K562 (cell line): ENCODE results near the gene NEU1. TPM values are rescaled to one million over a fixed set of nuclear protein-coding genes. Genes with fewer than 3 reads are reported as not detected.
A peak's percentile ranks its signal among the peaks of the same experiment; 100 is the strongest.

Experiments used
- ATAC-seq: fragments of 200-7000 bp; cut with Tn5 transposase; 3 replicates; pipeline ENCODE4 v1.9.1; 2020; ENCODE audit warnings: moderate library complexity
- BruUV-seq: library from RNA; stranded (reverse); fragments of 400-500 nt; replicated peaks from 2 replicates; lab custom pipeline; 2021; lab: Mats Ljungman, UMichigan
- CTCF ChIA-PET: fragments of 300-600 bp; formaldehyde crosslinking; extraction: SDS; loops from one replicate; lab custom pipeline; 2021; ENCODE audit warnings: low intra/inter-chr PET ratio; lab: Yijun Ruan, JAX
- POLR2A ChIA-PET: fragments of 300-600, 350-650 bp; sonication (Branson Sonifier 250); formaldehyde crosslinking; extraction: SDS; loops from one replicate; lab custom pipeline; 2021; ENCODE audit warnings: antibody characterized with exemption, inconsistent platforms; lab: Yijun Ruan, JAX
- DNase-seq, 4 experiments: peaks; one replicate each; pipeline versions ENCODE4 v3.0.0 to v3.0.0-alpha.2; 2011 to 2018; ENCODE audit warnings: low spot score in 3 of 4, mixed read lengths in 3 of 4; ENCODE audit errors: extremely low read depth in 1 of 4
- FAIRE-seq: peaks from 2 replicates; lab custom pipeline; 2011; peaks lifted over from hg19 to GRCh38; lab: Jason Lieb, UNC
- H2AFZ ChIP-seq: 2 replicates; pipeline ENCODE4 v1.6.0; 2011; ENCODE audit warnings: low read depth, low read length, control low read depth, inconsistent platforms
- H3K27ac ChIP-seq: fragments of 200-600 bp; 3 replicates; pipeline ENCODE4 v1.8.0; 2011; ENCODE audit warnings: low read depth, mild to moderate bottlenecking, control low read depth, inconsistent platforms, low read length, moderate library complexity, mixed read lengths; ENCODE audit errors: extremely low read depth
- H3K27me3 ChIP-seq, 2 experiments: fragments of 300-600 bp in 1 of 2; 2 replicates in 1 of 2; 3 replicates in 1 of 2; pipeline versions ENCODE4 v1.6.0 to v1.8.0; 2011; ENCODE audit warnings: inconsistent platforms in 2 of 2, low read length in 2 of 2, mild to moderate bottlenecking in 1 of 2, mixed read lengths in 1 of 2, moderate library complexity in 1 of 2; ENCODE audit not compliant: control insufficient read depth in 2 of 2, insufficient read depth in 2 of 2
- H3K36me3 ChIP-seq: fragments of 300-600 bp; 3 replicates; pipeline ENCODE4 v1.8.0; 2011; ENCODE audit warnings: mild to moderate bottlenecking, low read length, inconsistent platforms; ENCODE audit not compliant: control insufficient read depth, insufficient read depth
- H3K4me1 ChIP-seq, 2 experiments: fragments of 200-600 bp in 1 of 2; replicated peaks in 1 of 2; 2 replicates in 1 of 2; 3 replicates in 1 of 2; pipeline versions ENCODE4 v1.5.1 to v1.8.0; 2011; ENCODE audit warnings: inconsistent platforms in 2 of 2, low read length in 2 of 2, mild to moderate bottlenecking in 1 of 2, mixed read lengths in 1 of 2, moderate library complexity in 1 of 2; ENCODE audit not compliant: control insufficient read depth in 2 of 2, insufficient read depth in 2 of 2
- H3K4me2 ChIP-seq: 2 replicates; pipeline ENCODE4 v1.6.1; 2011; ENCODE audit warnings: low read length, control low read depth, inconsistent platforms, mixed read lengths; ENCODE audit not compliant: insufficient read depth
- H3K4me3 ChIP-seq: fragments of 200-600 bp; sonication (generic), shearing (Covaris generic); 2 replicates; pipeline ENCODE4 v1.5.1; 2016; ENCODE audit warnings: control low read depth, inconsistent platforms
- H3K79me2 ChIP-seq: fragments of 200-600 bp; 3 replicates; pipeline ENCODE4 v1.8.0; 2011; ENCODE audit warnings: low read length, inconsistent platforms; ENCODE audit not compliant: control insufficient read depth, insufficient read depth
- H3K9ac ChIP-seq, 2 experiments: 2 replicates each; pipeline versions ENCODE4 v1.6.0 to v1.6.1; 2011; ENCODE audit warnings: low read depth in 2 of 2, low read length in 2 of 2, control low read depth in 1 of 2, inconsistent platforms in 1 of 2, mild to moderate bottlenecking in 1 of 2, mixed read lengths in 1 of 2; ENCODE audit not compliant: insufficient read depth in 1 of 2
- H3K9me1 ChIP-seq: one replicate; pipeline ENCODE4 v1.6.0; 2011; ENCODE audit warnings: inconsistent platforms, mild to moderate bottlenecking, low read length, moderate library complexity; ENCODE audit not compliant: control insufficient read depth, insufficient read depth
- H3K9me3 ChIP-seq: replicated peaks from 2 replicates; pipeline ENCODE4 v1.5.1; 2011; ENCODE audit warnings: low read depth, low read length, inconsistent platforms; ENCODE audit not compliant: control insufficient read depth, insufficient read depth
- H4K20me1 ChIP-seq: replicated peaks from 2 replicates; pipeline ENCODE4 v1.6.1; 2011; ENCODE audit warnings: low read length, inconsistent platforms, mixed read lengths; ENCODE audit not compliant: control insufficient read depth, insufficient read depth
- COPS2 ChIP-seq: fragments of 450-650 bp; conservative IDR thresholded peaks from 2 replicates; pipeline ENCODE4 v1.6.1; 2016; ENCODE audit warnings: mild to moderate bottlenecking, moderate library complexity
- HDAC3 ChIP-seq: fragments of 450-650 bp; IDR thresholded peaks from 2 replicates; pipeline ENCODE4 v1.6.1; 2018; ENCODE audit warnings: borderline replicate concordance, mild to moderate bottlenecking, moderate library complexity; ENCODE audit not compliant: partially characterized antibody
- KLF10 ChIP-seq: fragments of 250-450 bp; sonication (Bioruptor Pico); IDR thresholded peaks from 2 replicates; pipeline ENCODE4 v1.6.1; 2021; ENCODE audit warnings: matching md5 sums
- NR1H2 ChIP-seq: sonication (generic); formaldehyde crosslinking; IDR thresholded peaks from 2 replicates; pipeline ENCODE4 v1.4.0; 2020; ENCODE audit warnings: mild to moderate bottlenecking, missing genetic modification reagents
- ZFP36 ChIP-seq: fragments of 150-350 bp; IDR thresholded peaks from 2 replicates; pipeline ENCODE4 v1.6.1; 2018; ENCODE audit warnings: low read length, low read depth; ENCODE audit not compliant: partially characterized antibody
- ZNF707 ChIP-seq: fragments of 250-450 bp; sonication (Bioruptor Pico); conservative IDR thresholded peaks from 2 replicates; pipeline ENCODE4 v1.8.0; 2022; ENCODE audit warnings: inconsistent platforms, mild to moderate bottlenecking, moderate library complexity
- WGBS: fragments of 100-300 bp; shearing (Covaris generic); methylation state at CpG from one replicate; pipeline ENCODE4 v1.1.6; 2016; ENCODE audit warnings: low coverage, mixed read lengths; ENCODE audit not compliant: insufficient coverage; ENCODE audit errors: missing lambda C conversion rate; 5-methylcytosine and 5-hydroxymethylcytosine counted together
- in situ Hi-C: fragments of 300-500 bp; cut with MboI; formaldehyde crosslinking; loops from 4 replicates; pipeline ENCODE4 v1.15.0; 2018; ENCODE audit warnings: inconsistent platforms, mixed read lengths
- intact Hi-C: fragments of 100-400 bp; cut with micrococcal nuclease; formaldehyde crosslinking; loops from 2 replicates; pipeline ENCODE4 v1.14.2; 2022
- polyA plus RNA-seq, 8 experiments: library from polyadenylated mRNA; depleted of rRNA in 4 of 8; stranded (reverse) in 5 of 8; unstranded in 3 of 8; fragments of >200 nt; fragmentation: Nextera tagmentation in 2 of 8; fragmentation: Illumina TruSeq in 1 of 8; extraction: Ambion mirVana in 2 of 8; extraction: Trizol in 1 of 8; gene quantifications; 2 replicates each; pipeline versions ENCODE4 v1.2.1 to v1.2.3, GENCODE V29; 2011 to 2014; ENCODE audit warnings: inconsistent platforms in 1 of 8, missing spikeins in 1 of 8
- total RNA-seq, 7 experiments: library from RNA; depleted of rRNA in 6 of 7; stranded (reverse); fragments of >200 nt in 6 of 7; fragmentation: Illumina TruSeq in 2 of 7; extraction: Trizol in 2 of 7; gene quantifications; 2 replicates each; pipeline versions ENCODE4 v1.2.1 to v1.2.3, GENCODE V29; 2011 to 2021; ENCODE audit warnings: low replicate concordance in 1 of 7
- TF ChIP-seq, protein P1 (sequence below): fragments of 200-800 bp; sonication (Bioruptor generic); IDR thresholded peaks from 2 replicates; pipeline ENCODE4 v1.6.1; 2016; ENCODE audit warnings: missing genetic modification characterization, missing compliant biosample characterization
- TF ChIP-seq, protein P2 (sequence below): fragments of 450-650 bp; IDR thresholded peaks from 2 replicates; pipeline ENCODE4 v1.6.1; 2018; ENCODE audit warnings: mild to moderate bottlenecking, low read depth; ENCODE audit not compliant: partially characterized antibody
- TF ChIP-seq, protein P3 (sequence below): sonication (generic); formaldehyde crosslinking; IDR thresholded peaks from 2 replicates; pipeline ENCODE4 v1.8.0; 2022; ENCODE audit warnings: mild to moderate bottlenecking, missing genetic modification reagents

Gene NEU1
- total and polyA plus RNA-seq, 9 of the 15 experiments (the other 6 are each of a cell fraction or from before 2014, with no cell fraction given): 14.8 to 67.8 (median 51.0) TPM

DNA sequence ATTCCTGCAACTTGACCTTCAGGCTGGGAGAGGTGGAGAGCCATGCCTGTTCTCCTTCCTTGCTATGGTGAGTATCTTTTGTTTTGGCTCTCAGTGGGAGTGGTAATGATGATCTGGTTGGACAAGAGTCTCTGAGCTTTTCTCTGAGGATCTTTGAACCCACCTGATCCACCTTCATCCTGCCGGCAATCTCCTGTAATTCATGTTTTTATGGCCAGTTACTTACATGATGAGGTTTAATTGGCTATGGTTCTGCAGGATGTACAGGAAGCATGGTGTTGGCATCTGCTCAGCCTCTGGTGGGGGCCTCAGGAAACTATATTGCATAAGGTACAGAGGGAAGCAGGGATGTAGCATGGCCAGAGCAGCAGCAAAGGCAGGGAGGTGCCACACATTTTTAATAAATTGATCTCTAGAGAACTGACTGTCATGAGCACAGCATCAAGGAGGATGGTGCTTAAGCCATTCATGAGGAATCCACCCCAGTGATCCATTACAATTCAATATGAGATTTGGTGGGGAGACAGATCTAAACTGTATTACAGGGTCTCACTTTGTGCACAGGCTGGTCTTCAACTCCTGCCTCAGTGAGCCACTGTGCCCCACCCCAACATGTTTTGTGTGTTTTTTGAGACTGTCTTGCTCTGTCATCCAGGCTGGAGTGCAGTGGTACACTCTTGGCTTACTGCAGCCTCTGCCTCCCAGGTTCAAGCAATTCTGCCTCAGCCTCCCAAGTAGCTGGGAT, 25.1 kb downstream of the NEU1 start:
- in situ Hi-C loops (no loop called here), intact Hi-C loops (no loop called here)
- DNase-seq (peak in 2 of 4 experiments; percentile 13 to 29), ATAC-seq (no peak), FAIRE-seq (no peak)
- peaks cover 63% of the 10 kb centered on the region for H3K79me2 ChIP-seq
- peaks cover 60% of the 10 kb centered on the region for H3K36me3 ChIP-seq
- H3K27ac ChIP-seq: peak overlapping the region; percentile 88
- H3K4me3 ChIP-seq: peak overlapping the region; percentile 85
- no TSS peak for BruUV-seq
- ChIA-PET CTCF (interaction anchor here (0.6 to 1.0 kb wide), 3 partner anchors 11 to 65 kb away, joined by 3 read pairs; no protein-coding TSS in a partner anchor), POLR2A (interaction anchor here (0.7 to 13.1 kb wide), 33 partner anchors 8 to 296 kb away, joined by 3 to 229 read pairs (median 6); partner anchors contain the start of genes ABHD16A, APOM, BAG6 and C6orf47)
- H3K4me1 ChIP-seq: peaks cover 31 to 48% of the 10 kb centered on the region in 2 experiments
- H2AFZ ChIP-seq: no peak overlapping the region
- H3K9ac ChIP-seq: peak overlapping the region; percentile 98 to 100
- H3K4me2 ChIP-seq: peak overlapping the region; percentile 94
- peaks cover 30% of the 10 kb centered on the region for H4K20me1 ChIP-seq
- 0% methylated on average over 1 of the region's 1 CpG for WGBS
- no peaks in the 10 kb centered on the region for H3K9me1 ChIP-seq
- H3K9me3 ChIP-seq: no peaks in the 10 kb centered on the region; the same call in 1 of the 2 replicates
- no peaks in the 10 kb centered on the region for H3K27me3 ChIP-seq
- TF ChIP-seq ZFP36 (no peak), COPS2 (no peak), NR1H2 (CRISPR knock-in tag) (0 out of 2 replicates have a peak, but pooled peaks have one; percentile 20), ZNF707 (CRISPR knock-in tag) (no peak), HDAC3 (no peak), KLF10 (CRISPR knock-in tag) (peak; percentile 80)
- TF ChIP-seq, protein P1, sequence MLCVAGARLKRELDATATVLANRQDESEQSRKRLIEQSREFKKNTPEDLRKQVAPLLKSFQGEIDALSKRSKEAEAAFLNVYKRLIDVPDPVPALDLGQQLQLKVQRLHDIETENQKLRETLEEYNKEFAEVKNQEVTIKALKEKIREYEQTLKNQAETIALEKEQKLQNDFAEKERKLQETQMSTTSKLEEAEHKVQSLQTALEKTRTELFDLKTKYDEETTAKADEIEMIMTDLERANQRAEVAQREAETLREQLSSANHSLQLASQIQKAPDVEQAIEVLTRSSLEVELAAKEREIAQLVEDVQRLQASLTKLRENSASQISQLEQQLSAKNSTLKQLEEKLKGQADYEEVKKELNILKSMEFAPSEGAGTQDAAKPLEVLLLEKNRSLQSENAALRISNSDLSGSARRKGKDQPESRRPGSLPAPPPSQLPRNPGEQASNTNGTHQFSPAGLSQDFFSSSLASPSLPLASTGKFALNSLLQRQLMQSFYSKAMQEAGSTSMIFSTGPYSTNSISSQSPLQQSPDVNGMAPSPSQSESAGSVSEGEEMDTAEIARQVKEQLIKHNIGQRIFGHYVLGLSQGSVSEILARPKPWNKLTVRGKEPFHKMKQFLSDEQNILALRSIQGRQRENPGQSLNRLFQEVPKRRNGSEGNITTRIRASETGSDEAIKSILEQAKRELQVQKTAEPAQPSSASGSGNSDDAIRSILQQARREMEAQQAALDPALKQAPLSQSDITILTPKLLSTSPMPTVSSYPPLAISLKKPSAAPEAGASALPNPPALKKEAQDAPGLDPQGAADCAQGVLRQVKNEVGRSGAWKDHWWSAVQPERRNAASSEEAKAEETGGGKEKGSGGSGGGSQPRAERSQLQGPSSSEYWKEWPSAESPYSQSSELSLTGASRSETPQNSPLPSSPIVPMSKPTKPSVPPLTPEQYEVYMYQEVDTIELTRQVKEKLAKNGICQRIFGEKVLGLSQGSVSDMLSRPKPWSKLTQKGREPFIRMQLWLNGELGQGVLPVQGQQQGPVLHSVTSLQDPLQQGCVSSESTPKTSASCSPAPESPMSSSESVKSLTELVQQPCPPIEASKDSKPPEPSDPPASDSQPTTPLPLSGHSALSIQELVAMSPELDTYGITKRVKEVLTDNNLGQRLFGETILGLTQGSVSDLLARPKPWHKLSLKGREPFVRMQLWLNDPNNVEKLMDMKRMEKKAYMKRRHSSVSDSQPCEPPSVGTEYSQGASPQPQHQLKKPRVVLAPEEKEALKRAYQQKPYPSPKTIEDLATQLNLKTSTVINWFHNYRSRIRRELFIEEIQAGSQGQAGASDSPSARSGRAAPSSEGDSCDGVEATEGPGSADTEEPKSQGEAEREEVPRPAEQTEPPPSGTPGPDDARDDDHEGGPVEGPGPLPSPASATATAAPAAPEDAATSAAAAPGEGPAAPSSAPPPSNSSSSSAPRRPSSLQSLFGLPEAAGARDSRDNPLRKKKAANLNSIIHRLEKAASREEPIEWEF (CRISPR knock-in tag): no peak
- TF ChIP-seq, protein P2, sequence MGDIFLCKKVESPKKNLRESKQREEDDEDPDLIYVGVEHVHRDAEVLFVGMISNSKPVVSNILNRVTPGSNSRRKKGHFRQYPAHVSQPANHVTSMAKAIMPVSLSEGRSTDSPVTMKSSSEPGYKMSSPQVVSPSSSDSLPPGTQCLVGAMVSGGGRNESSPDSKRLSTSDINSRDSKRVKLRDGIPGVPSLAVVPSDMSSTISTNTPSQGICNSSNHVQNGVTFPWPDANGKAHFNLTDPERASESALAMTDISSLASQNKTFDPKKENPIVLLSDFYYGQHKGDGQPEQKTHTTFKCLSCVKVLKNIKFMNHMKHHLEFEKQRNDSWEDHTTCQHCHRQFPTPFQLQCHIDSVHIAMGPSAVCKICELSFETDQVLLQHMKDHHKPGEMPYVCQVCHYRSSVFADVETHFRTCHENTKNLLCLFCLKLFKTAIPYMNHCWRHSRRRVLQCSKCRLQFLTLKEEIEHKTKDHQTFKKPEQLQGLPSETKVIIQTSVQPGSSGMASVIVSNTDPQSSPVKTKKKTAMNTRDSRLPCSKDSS: no peak
- TF ChIP-seq, protein P3, sequence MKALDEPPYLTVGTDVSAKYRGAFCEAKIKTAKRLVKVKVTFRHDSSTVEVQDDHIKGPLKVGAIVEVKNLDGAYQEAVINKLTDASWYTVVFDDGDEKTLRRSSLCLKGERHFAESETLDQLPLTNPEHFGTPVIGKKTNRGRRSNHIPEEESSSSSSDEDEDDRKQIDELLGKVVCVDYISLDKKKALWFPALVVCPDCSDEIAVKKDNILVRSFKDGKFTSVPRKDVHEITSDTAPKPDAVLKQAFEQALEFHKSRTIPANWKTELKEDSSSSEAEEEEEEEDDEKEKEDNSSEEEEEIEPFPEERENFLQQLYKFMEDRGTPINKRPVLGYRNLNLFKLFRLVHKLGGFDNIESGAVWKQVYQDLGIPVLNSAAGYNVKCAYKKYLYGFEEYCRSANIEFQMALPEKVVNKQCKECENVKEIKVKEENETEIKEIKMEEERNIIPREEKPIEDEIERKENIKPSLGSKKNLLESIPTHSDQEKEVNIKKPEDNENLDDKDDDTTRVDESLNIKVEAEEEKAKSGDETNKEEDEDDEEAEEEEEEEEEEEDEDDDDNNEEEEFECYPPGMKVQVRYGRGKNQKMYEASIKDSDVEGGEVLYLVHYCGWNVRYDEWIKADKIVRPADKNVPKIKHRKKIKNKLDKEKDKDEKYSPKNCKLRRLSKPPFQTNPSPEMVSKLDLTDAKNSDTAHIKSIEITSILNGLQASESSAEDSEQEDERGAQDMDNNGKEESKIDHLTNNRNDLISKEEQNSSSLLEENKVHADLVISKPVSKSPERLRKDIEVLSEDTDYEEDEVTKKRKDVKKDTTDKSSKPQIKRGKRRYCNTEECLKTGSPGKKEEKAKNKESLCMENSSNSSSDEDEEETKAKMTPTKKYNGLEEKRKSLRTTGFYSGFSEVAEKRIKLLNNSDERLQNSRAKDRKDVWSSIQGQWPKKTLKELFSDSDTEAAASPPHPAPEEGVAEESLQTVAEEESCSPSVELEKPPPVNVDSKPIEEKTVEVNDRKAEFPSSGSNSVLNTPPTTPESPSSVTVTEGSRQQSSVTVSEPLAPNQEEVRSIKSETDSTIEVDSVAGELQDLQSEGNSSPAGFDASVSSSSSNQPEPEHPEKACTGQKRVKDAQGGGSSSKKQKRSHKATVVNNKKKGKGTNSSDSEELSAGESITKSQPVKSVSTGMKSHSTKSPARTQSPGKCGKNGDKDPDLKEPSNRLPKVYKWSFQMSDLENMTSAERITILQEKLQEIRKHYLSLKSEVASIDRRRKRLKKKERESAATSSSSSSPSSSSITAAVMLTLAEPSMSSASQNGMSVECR: no peak
